ENCODE results near the gene ZNF846. TPM values are rescaled to one million over a fixed set of nuclear protein-coding genes. Genes with fewer than 3 reads are reported as not detected.
"Not testable (repeated sequence)": the region's sequence is repeated elsewhere in the genome, so short reads cannot be mapped to it uniquely, and the experiment has no call there.

ZNF846 gene
- total RNA-seq, 1 donor from 2014 or later: 13.1 TPM

- Histone ChIP-seq H2AFZ (replicated peaks) (no peak overlapping the region), H3K36me3 (no peaks in the 10 kb centered on the region), H4K20me1 (ENCODE audit: low read depth) (no peaks in the 10 kb centered on the region), H3K9ac (no peak overlapping the region), H3K79me2 (ENCODE audit: low read depth) (no peaks in the 10 kb centered on the region), H3K4me1 (peaks cover 21% of the 10 kb centered on the region), H3K27me3 (peaks cover 5% of the 10 kb centered on the region), H3K4me2 (no peak overlapping the region), H3K4me3 (no peak overlapping the region), H3K27ac (no peak overlapping the region), H3K9me3 (ENCODE audit: low read depth) (no peaks in the 10 kb centered on the region), H3F3A (ENCODE audit: low read depth) (peaks cover 54% of the 10 kb centered on the region)
- Mint-ChIP-seq H3K36me3 (no peaks in the 10 kb centered on the region), H3K9me3 (no peaks in the 10 kb centered on the region), H3K4me3 (peak overlapping the region; percentile 64), H3K27ac (peak overlapping the region; percentile 43), H3K4me1 (peaks cover 30% of the 10 kb centered on the region), H3K27me3 (ENCODE audit: insufficient read depth, low read depth) (peaks cover 5% of the 10 kb centered on the region)
- TF ChIP-seq EZH2phosphoT487 (IDR thresholded peaks at IDR 0.05) (no peak), EZH2 (IDR thresholded peaks at IDR 0.05) (no peak), CTCF (IDR thresholded peaks at IDR 0.05) (no peak)
- no peak for DNase-seq (ENCODE audit: low spot score)
These were observed 20.5 kb upstream of the ZNF846 start for GRCh38 chr19:9789066-9789465.

GRCh38 chr19:9788604-9789003 lies 20.1 kb upstream of the ZNF846 start:
- H3K9me3 Mint-ChIP-seq; H3K4me3 Mint-ChIP-seq; H3K9ac ChIP-seq; H3K27me3 ChIP-seq; H3K79me2 ChIP-seq (ENCODE audit: low read depth); H3K4me3 ChIP-seq; H3K36me3 ChIP-seq; H2AFZ ChIP-seq (replicated peaks); H3K27ac ChIP-seq; H4K20me1 ChIP-seq (ENCODE audit: low read depth); DNase-seq (ENCODE audit: low spot score); H3K9me3 ChIP-seq (ENCODE audit: low read depth); H3K27me3 Mint-ChIP-seq (ENCODE audit: insufficient read depth, low read depth); H3K27ac Mint-ChIP-seq; H3K4me2 ChIP-seq; H3K36me3 Mint-ChIP-seq: not testable (repeated sequence)
- Histone ChIP-seq H3F3A (ENCODE audit: low read depth) (peaks cover 54% of the 10 kb centered on the region), H3K4me1 (peaks cover 23% of the 10 kb centered on the region)
- peaks cover 33% of the 10 kb centered on the region for H3K4me1 Mint-ChIP-seq

- Histone ChIP-seq H3K36me3 (no peaks in the 10 kb centered on the region), H3K79me2 (ENCODE audit: low read depth) (peaks cover 6% of the 10 kb centered on the region), H3K4me1 (peaks cover 19% of the 10 kb centered on the region), H3K27ac (no peak overlapping the region), H3K9ac (no peak overlapping the region), H3K27me3 (no peaks in the 10 kb centered on the region), H4K20me1 (ENCODE audit: low read depth) (no peaks in the 10 kb centered on the region), H3K4me3 (no peak overlapping the region), H2AFZ (replicated peaks) (no peak overlapping the region), H3F3A (ENCODE audit: low read depth) (peaks cover 44% of the 10 kb centered on the region), H3K9me3 (ENCODE audit: low read depth) (no peaks in the 10 kb centered on the region), H3K4me2 (no peak overlapping the region)
- Mint-ChIP-seq H3K27ac (no peak overlapping the region), H3K27me3 (ENCODE audit: insufficient read depth, low read depth) (peaks cover 5% of the 10 kb centered on the region), H3K36me3 (no peaks in the 10 kb centered on the region), H3K4me1 (peaks cover 28% of the 10 kb centered on the region), H3K4me3 (peak overlapping the region; percentile 79), H3K9me3 (no peaks in the 10 kb centered on the region)
- no peak for DNase-seq (ENCODE audit: low spot score)
- TF ChIP-seq EZH2 (IDR thresholded peaks at IDR 0.05): no peak
- no peak for TF ChIP-seq EZH2phosphoT487 (IDR thresholded peaks at IDR 0.05)
- TF ChIP-seq CTCF (IDR thresholded peaks at IDR 0.05): no peak
These were observed 18.3 kb upstream of the ZNF846 start for GRCh38 chr19:9786819-9787218.

- Mint-ChIP-seq H3K9me3 (no peaks in the 10 kb centered on the region), H3K27me3 (ENCODE audit: insufficient read depth, low read depth) (peaks cover 5% of the 10 kb centered on the region), H3K36me3 (no peaks in the 10 kb centered on the region), H3K27ac (no peak overlapping the region), H3K4me3 (peak overlapping the region; percentile 92), H3K4me1 (peaks cover 26% of the 10 kb centered on the region)
- DNase-seq (ENCODE audit: low spot score): no peak
- no peak for TF ChIP-seq CTCF (IDR thresholded peaks at IDR 0.05)
- TF ChIP-seq EZH2phosphoT487 (IDR thresholded peaks at IDR 0.05): no peak
- no peak for TF ChIP-seq EZH2 (IDR thresholded peaks at IDR 0.05)
- Histone ChIP-seq H3K27ac (no peak overlapping the region), H3K27me3 (no peaks in the 10 kb centered on the region), H3K36me3 (no peaks in the 10 kb centered on the region), H3K4me1 (peaks cover 19% of the 10 kb centered on the region), H3K79me2 (ENCODE audit: low read depth) (peaks cover 6% of the 10 kb centered on the region), H3K9me3 (ENCODE audit: low read depth) (no peaks in the 10 kb centered on the region), H4K20me1 (ENCODE audit: low read depth) (no peaks in the 10 kb centered on the region), H3K9ac (no peak overlapping the region), H3K4me2 (peak overlapping the region; percentile 79), H3F3A (ENCODE audit: low read depth) (peaks cover 42% of the 10 kb centered on the region), H3K4me3 (peak overlapping the region; percentile 80), H2AFZ (replicated peaks) (peak overlapping the region; percentile 74)
These were observed 17.8 kb upstream of the ZNF846 start for GRCh38 chr19:9786342-9786741.
